ENCODE measurements around the gene MCRIP1. TPM values are rescaled to one million over a fixed set of nuclear protein-coding genes. Genes with fewer than 3 reads are reported as not detected.

MCRIP1 gene
- total and polyA plus RNA-seq, 2 of the 8 experiments (the other 6 are each of a cell fraction or from before 2014, with no cell fraction given), result 103 to 151 TPM

Other genes with a start within 250 kb of the MCRIP1 start
- 79.8 and 92.7 TPM in 2 replicates for gene NPLOC4, start 196.2 kb downstream of the MCRIP1 start, total RNA-seq (2021; fragmentation: NEBNext Ultra II Directional; extraction: Animal tissue kit (Norgen Biotek cat#: 25700))
- 70.7 and 75.0 TPM in 2 replicates for gene NPLOC4, start 196.2 kb downstream of the MCRIP1 start, polyA plus RNA-seq (2011; rRNA removed)
- gene TSPAN10, start 196.1 kb downstream of the MCRIP1 start, total RNA-seq (2021; fragmentation: NEBNext Ultra II Directional; extraction: Animal tissue kit (Norgen Biotek cat#: 25700)), result 0.96 and 0.99 TPM in 2 replicates
- gene TSPAN10, start 196.1 kb downstream of the MCRIP1 start, polyA plus RNA-seq (2011; rRNA removed), result 0.83 and 1.1 TPM in 2 replicates
- gene PDE6G, start 176.7 kb downstream of the MCRIP1 start, total RNA-seq (2021; fragmentation: NEBNext Ultra II Directional; extraction: Animal tissue kit (Norgen Biotek cat#: 25700)), result 5.8 and 6.4 TPM in 2 replicates
- gene PDE6G, start 176.7 kb downstream of the MCRIP1 start, polyA plus RNA-seq (2011; rRNA removed), result 12.9 and 15.1 TPM in 2 replicates
- gene OXLD1, start 166.7 kb downstream of the MCRIP1 start, total RNA-seq (2021; fragmentation: NEBNext Ultra II Directional; extraction: Animal tissue kit (Norgen Biotek cat#: 25700)), result 35.9 and 41.5 TPM in 2 replicates
- 61.9 and 97.9 TPM in 2 replicates for gene OXLD1, start 166.7 kb downstream of the MCRIP1 start, polyA plus RNA-seq (2011; rRNA removed)
- gene CCDC137, start 166.6 kb downstream of the MCRIP1 start, total RNA-seq (2021; fragmentation: NEBNext Ultra II Directional; extraction: Animal tissue kit (Norgen Biotek cat#: 25700)), result 38.6 and 39.8 TPM in 2 replicates
- gene CCDC137, start 166.6 kb downstream of the MCRIP1 start, polyA plus RNA-seq (2011; rRNA removed), result 17.6 and 23.3 TPM in 2 replicates
- gene ARL16, start 149.5 kb downstream of the MCRIP1 start, total RNA-seq (2021; fragmentation: NEBNext Ultra II Directional; extraction: Animal tissue kit (Norgen Biotek cat#: 25700)), result 37.0 and 41.8 TPM in 2 replicates
- 60.8 and 64.2 TPM in 2 replicates for gene ARL16, start 149.5 kb downstream of the MCRIP1 start, polyA plus RNA-seq (2011; rRNA removed)
- 78.8 and 80.8 TPM in 2 replicates for gene HGS, start 149.3 kb downstream of the MCRIP1 start, total RNA-seq (2021; fragmentation: NEBNext Ultra II Directional; extraction: Animal tissue kit (Norgen Biotek cat#: 25700))
- 99.7 and 144 TPM in 2 replicates for gene HGS, start 149.3 kb downstream of the MCRIP1 start, polyA plus RNA-seq (2011; rRNA removed)
- gene MRPL12, start 129.9 kb downstream of the MCRIP1 start, total RNA-seq (2021; fragmentation: NEBNext Ultra II Directional; extraction: Animal tissue kit (Norgen Biotek cat#: 25700)), result 120 and 131 TPM in 2 replicates
- 141 and 190 TPM in 2 replicates for gene MRPL12, start 129.9 kb downstream of the MCRIP1 start, polyA plus RNA-seq (2011; rRNA removed)
- gene SLC25A10, start 121.0 kb downstream of the MCRIP1 start, total RNA-seq (2021; fragmentation: NEBNext Ultra II Directional; extraction: Animal tissue kit (Norgen Biotek cat#: 25700)), result 22.2 and 25.3 TPM in 2 replicates
- gene SLC25A10, start 121.0 kb downstream of the MCRIP1 start, polyA plus RNA-seq (2011; rRNA removed), result 43.0 and 60.9 TPM in 2 replicates
- 0.56 and 0.61 TPM in 2 replicates for gene GCGR, start 29.1 kb downstream of the MCRIP1 start, total RNA-seq (2021; fragmentation: NEBNext Ultra II Directional; extraction: Animal tissue kit (Norgen Biotek cat#: 25700))
- gene GCGR, start 29.1 kb downstream of the MCRIP1 start, polyA plus RNA-seq (2011; rRNA removed), result 0.44 and 0.60 TPM in 2 replicates
- not detected in 2 replicates for gene PPP1R27, start 1.8 kb upstream of the MCRIP1 start, total RNA-seq (2021; fragmentation: NEBNext Ultra II Directional; extraction: Animal tissue kit (Norgen Biotek cat#: 25700))
- gene PPP1R27, start 1.8 kb upstream of the MCRIP1 start, polyA plus RNA-seq (2011; rRNA removed), result 0.27 and 0.30 TPM in 2 replicates
- gene P4HB, start 27.2 kb upstream of the MCRIP1 start, total RNA-seq (2021; fragmentation: NEBNext Ultra II Directional; extraction: Animal tissue kit (Norgen Biotek cat#: 25700)), result 374 and 379 TPM in 2 replicates
- gene P4HB, start 27.2 kb upstream of the MCRIP1 start, polyA plus RNA-seq (2011; rRNA removed), result 41.4 and 66.6 TPM in 2 replicates
- 217 and 246 TPM in 2 replicates for gene ARHGDIA, start 38.0 kb upstream of the MCRIP1 start, total RNA-seq (2021; fragmentation: NEBNext Ultra II Directional; extraction: Animal tissue kit (Norgen Biotek cat#: 25700))
- 62.4 and 155 TPM in 2 replicates for gene ARHGDIA, start 38.0 kb upstream of the MCRIP1 start, polyA plus RNA-seq (2011; rRNA removed)
- gene ALYREF, start 58.3 kb upstream of the MCRIP1 start, total RNA-seq (2021; fragmentation: NEBNext Ultra II Directional; extraction: Animal tissue kit (Norgen Biotek cat#: 25700)), result 186 and 191 TPM in 2 replicates
- gene ALYREF, start 58.3 kb upstream of the MCRIP1 start, polyA plus RNA-seq (2011; rRNA removed), result 83.8 and 118 TPM in 2 replicates
- gene ANAPC11, start 58.4 kb upstream of the MCRIP1 start, total RNA-seq (2021; fragmentation: NEBNext Ultra II Directional; extraction: Animal tissue kit (Norgen Biotek cat#: 25700)), result 176 and 182 TPM in 2 replicates
- 963 and 1,221 TPM in 2 replicates for gene ANAPC11, start 58.4 kb upstream of the MCRIP1 start, polyA plus RNA-seq (2011; rRNA removed)
- 0.80 and 1.5 TPM in 2 replicates for gene NPB, start 68.9 kb upstream of the MCRIP1 start, total RNA-seq (2021; fragmentation: NEBNext Ultra II Directional; extraction: Animal tissue kit (Norgen Biotek cat#: 25700))
- gene NPB, start 68.9 kb upstream of the MCRIP1 start, polyA plus RNA-seq (2011; rRNA removed), result 2.5 and 3.9 TPM in 2 replicates
- gene PCYT2, start 78.1 kb upstream of the MCRIP1 start, total RNA-seq (2021; fragmentation: NEBNext Ultra II Directional; extraction: Animal tissue kit (Norgen Biotek cat#: 25700)), result 29.9 and 31.0 TPM in 2 replicates
- gene PCYT2, start 78.1 kb upstream of the MCRIP1 start, polyA plus RNA-seq (2011; rRNA removed), result 31.3 and 37.7 TPM in 2 replicates
- 16.6 and 18.7 TPM in 2 replicates for gene SIRT7, start 84.9 kb upstream of the MCRIP1 start, total RNA-seq (2021; fragmentation: NEBNext Ultra II Directional; extraction: Animal tissue kit (Norgen Biotek cat#: 25700))
- 5.8 and 10.3 TPM in 2 replicates for gene SIRT7, start 84.9 kb upstream of the MCRIP1 start, polyA plus RNA-seq (2011; rRNA removed)
- 26.9 and 27.7 TPM in 2 replicates for gene MAFG, start 94.4 kb upstream of the MCRIP1 start, total RNA-seq (2021; fragmentation: NEBNext Ultra II Directional; extraction: Animal tissue kit (Norgen Biotek cat#: 25700))
- 25.5 and 36.9 TPM in 2 replicates for gene MAFG, start 94.4 kb upstream of the MCRIP1 start, polyA plus RNA-seq (2011; rRNA removed)
- 127 and 145 TPM in 2 replicates for gene PYCR1, start 104.0 kb upstream of the MCRIP1 start, total RNA-seq (2021; fragmentation: NEBNext Ultra II Directional; extraction: Animal tissue kit (Norgen Biotek cat#: 25700))
- 213 and 284 TPM in 2 replicates for gene PYCR1, start 104.0 kb upstream of the MCRIP1 start, polyA plus RNA-seq (2011; rRNA removed)
- gene MYADML2, start 113.9 kb upstream of the MCRIP1 start, total RNA-seq (2021; fragmentation: NEBNext Ultra II Directional; extraction: Animal tissue kit (Norgen Biotek cat#: 25700)), result 0.17 and 0.26 TPM in 2 replicates
- 0.47 TPM in 2 replicates for gene MYADML2, start 113.9 kb upstream of the MCRIP1 start, polyA plus RNA-seq (2011; rRNA removed)
- 0.76 and 1.1 TPM in 2 replicates for gene NOTUM, start 127.9 kb upstream of the MCRIP1 start, total RNA-seq (2021; fragmentation: NEBNext Ultra II Directional; extraction: Animal tissue kit (Norgen Biotek cat#: 25700))
- gene NOTUM, start 127.9 kb upstream of the MCRIP1 start, polyA plus RNA-seq (2011; rRNA removed), result 0.45 and 1.1 TPM in 2 replicates
- gene ASPSCR1, start 144.3 kb upstream of the MCRIP1 start, total RNA-seq (2021; fragmentation: NEBNext Ultra II Directional; extraction: Animal tissue kit (Norgen Biotek cat#: 25700)), result 41.8 and 43.7 TPM in 2 replicates
- 33.3 and 54.6 TPM in 2 replicates for gene ASPSCR1, start 144.3 kb upstream of the MCRIP1 start, polyA plus RNA-seq (2011; rRNA removed)
- 111 and 116 TPM in 2 replicates for gene CENPX, start 189.6 kb upstream of the MCRIP1 start, total RNA-seq (2021; fragmentation: NEBNext Ultra II Directional; extraction: Animal tissue kit (Norgen Biotek cat#: 25700))
- 122 and 133 TPM in 2 replicates for gene CENPX, start 189.6 kb upstream of the MCRIP1 start, polyA plus RNA-seq (2011; rRNA removed)
- gene LRRC45, start 190.0 kb upstream of the MCRIP1 start, total RNA-seq (2021; fragmentation: NEBNext Ultra II Directional; extraction: Animal tissue kit (Norgen Biotek cat#: 25700)), result 28.2 and 29.0 TPM in 2 replicates
- 11.5 and 17.3 TPM in 2 replicates for gene LRRC45, start 190.0 kb upstream of the MCRIP1 start, polyA plus RNA-seq (2011; rRNA removed)
- gene RAC3, start 198.4 kb upstream of the MCRIP1 start, total RNA-seq (2021; fragmentation: NEBNext Ultra II Directional; extraction: Animal tissue kit (Norgen Biotek cat#: 25700)), result 167 and 177 TPM in 2 replicates
- 299 and 520 TPM in 2 replicates for gene RAC3, start 198.4 kb upstream of the MCRIP1 start, polyA plus RNA-seq (2011; rRNA removed)
- gene DCXR, start 204.4 kb upstream of the MCRIP1 start, total RNA-seq (2021; fragmentation: NEBNext Ultra II Directional; extraction: Animal tissue kit (Norgen Biotek cat#: 25700)), result 96.3 and 110 TPM in 2 replicates
- gene DCXR, start 204.4 kb upstream of the MCRIP1 start, polyA plus RNA-seq (2011; rRNA removed), result 212 and 338 TPM in 2 replicates
- gene RFNG, start 218.5 kb upstream of the MCRIP1 start, total RNA-seq (2021; fragmentation: NEBNext Ultra II Directional; extraction: Animal tissue kit (Norgen Biotek cat#: 25700)), result 26.7 and 30.9 TPM in 2 replicates
- gene RFNG, start 218.5 kb upstream of the MCRIP1 start, polyA plus RNA-seq (2011; rRNA removed), result 28.4 and 50.3 TPM in 2 replicates
- 153 and 157 TPM in 2 replicates for gene GPS1, start 218.6 kb upstream of the MCRIP1 start, total RNA-seq (2021; fragmentation: NEBNext Ultra II Directional; extraction: Animal tissue kit (Norgen Biotek cat#: 25700))
- gene GPS1, start 218.6 kb upstream of the MCRIP1 start, polyA plus RNA-seq (2011; rRNA removed), result 277 and 354 TPM in 2 replicates
- gene DUS1L, start 232.5 kb upstream of the MCRIP1 start, total RNA-seq (2021; fragmentation: NEBNext Ultra II Directional; extraction: Animal tissue kit (Norgen Biotek cat#: 25700)), result 68.0 and 69.1 TPM in 2 replicates
- gene DUS1L, start 232.5 kb upstream of the MCRIP1 start, polyA plus RNA-seq (2011; rRNA removed), result 34.5 and 60.4 TPM in 2 replicates

All from H1 (cell line).